H1 (cell line): ENCODE results near the gene SLC24A4. TPM values are rescaled to one million over a fixed set of nuclear protein-coding genes. Genes with fewer than 3 reads are reported as not detected.

ENCODE experiments used
- CTCF ChIA-PET: fragments of 300-600 bp; sonication (Branson Sonifier 250); formaldehyde crosslinking; loops from one replicate; lab custom pipeline; 2021; ENCODE audit not compliant: partially characterized antibody; lab: Charles Lee
- POLR2A ChIA-PET: fragments of 300-600 bp; sonication (Branson Sonifier 250); formaldehyde crosslinking; loops from one replicate; lab custom pipeline; 2021; ENCODE audit warnings: inconsistent platforms; ENCODE audit not compliant: partially characterized antibody; lab: Charles Lee
- DNase-seq, 2 experiments: peaks; one replicate each; pipeline versions ENCODE4 v3.0.0 to v3.0.0-alpha.2; 2010 to 2022; ENCODE audit warnings: low spot score in 2 of 2, low read depth in 1 of 2, mixed read lengths in 1 of 2
- FAIRE-seq: peaks from 2 replicates; lab custom pipeline; 2011; peaks lifted over from hg19 to GRCh38; lab: Jason Lieb, UNC
- H2AFZ ChIP-seq: 2 replicates; pipeline ENCODE4 v1.8.1; 2012; ENCODE audit warnings: low read length, inconsistent platforms
- H2AK5ac ChIP-seq: 2 replicates; pipeline ENCODE4 v1.6.1; 2013; ENCODE audit warnings: low read depth, low read length
- H2BK120ac ChIP-seq: replicated peaks from 2 replicates; pipeline ENCODE3; 2013; ENCODE audit warnings: low read depth, low read length, inconsistent platforms
- H2BK12ac ChIP-seq: 2 replicates; pipeline ENCODE4 v1.6.1; 2013; ENCODE audit warnings: low read depth, low read length
- H2BK15ac ChIP-seq: 2 replicates; pipeline ENCODE4 v1.6.1; 2013; ENCODE audit warnings: low read length
- H2BK20ac ChIP-seq: 2 replicates; pipeline ENCODE4 v1.6.1; 2013; ENCODE audit warnings: low read length
- H2BK5ac ChIP-seq: 2 replicates; pipeline ENCODE4 v1.6.1; 2013; ENCODE audit warnings: low read depth, low read length
- H3K14ac ChIP-seq: 2 replicates; pipeline ENCODE4 v1.6.1; 2013; ENCODE audit warnings: inconsistent platforms; ENCODE audit not compliant: insufficient read length
- H3K18ac ChIP-seq: 2 replicates; pipeline ENCODE4 v1.6.1; 2013; ENCODE audit warnings: low read length; ENCODE audit errors: extremely low read depth
- H3K23ac ChIP-seq: 2 replicates; pipeline ENCODE4 v1.6.1; 2013; ENCODE audit warnings: inconsistent platforms; ENCODE audit not compliant: insufficient read length
- H3K23me2 ChIP-seq: 2 replicates; pipeline ENCODE4 v1.6.1; 2013; ENCODE audit warnings: low read depth, low read length
- H3K27ac ChIP-seq: 2 replicates; pipeline ENCODE4 v1.6.1; 2011; ENCODE audit warnings: low read depth, low read length, inconsistent platforms
- H3K27me3 ChIP-seq, 4 experiments: replicated peaks in 1 of 4; 1 replicate in 1 of 4; 2 replicates in 3 of 4; pipeline versions ENCODE4 v1.6.1 to v1.8.1; 2011 to 2013; ENCODE audit warnings: low read length in 3 of 4, mild to moderate bottlenecking in 3 of 4, inconsistent platforms in 2 of 4, mixed read lengths in 2 of 4, moderate library complexity in 1 of 4; ENCODE audit not compliant: control insufficient read depth in 3 of 4, insufficient read depth in 3 of 4; ENCODE audit errors: extremely low read depth in 1 of 4
- H3K36me3 ChIP-seq, 4 experiments: 2 replicates each; pipeline versions ENCODE4 v1.6.1 to v1.8.1; 2011 to 2013; ENCODE audit warnings: mild to moderate bottlenecking in 4 of 4, low read length in 3 of 4, moderate library complexity in 2 of 4, control low read depth in 1 of 4, inconsistent platforms in 1 of 4; ENCODE audit not compliant: insufficient read depth in 4 of 4, control insufficient read depth in 2 of 4
- H3K4ac ChIP-seq: replicated peaks from 2 replicates; pipeline ENCODE3; 2013; ENCODE audit warnings: low read length, low read depth, mixed read lengths, inconsistent platforms; ENCODE audit not compliant: insufficient read length
- H3K4me1 ChIP-seq, 4 experiments: replicated peaks in 1 of 4; 1 replicate in 1 of 4; 2 replicates in 3 of 4; pipeline versions ENCODE4 v1.6.1 to v1.8.1; 2011 to 2013; ENCODE audit warnings: low read length in 3 of 4, inconsistent platforms in 2 of 4, mixed read lengths in 1 of 4; ENCODE audit not compliant: insufficient read depth in 4 of 4, control insufficient read depth in 3 of 4
- H3K4me2 ChIP-seq, 2 experiments: 2 replicates each; pipeline versions ENCODE4 v1.6.1 to v1.8.1; 2011 to 2013; ENCODE audit warnings: low read depth in 2 of 2, low read length in 2 of 2, control low read depth in 1 of 2, inconsistent platforms in 1 of 2, mild to moderate bottlenecking in 1 of 2; ENCODE audit not compliant: insufficient read depth in 1 of 2
- H3K4me3 ChIP-seq, 4 experiments: fragments of 200-600, 300-600 bp in 1 of 4; sonication (generic), shearing (Covaris generic), sonication (Bioruptor Twin) in 1 of 4; 2 replicates each; pipeline versions ENCODE4 v1.5.1 to v1.8.1; 2011 to 2016; ENCODE audit warnings: low read length in 4 of 4, low read depth in 3 of 4, control low read depth in 2 of 4, inconsistent platforms in 2 of 4, mild to moderate bottlenecking in 2 of 4, mixed read lengths in 1 of 4, moderate library complexity in 1 of 4; ENCODE audit not compliant: insufficient read depth in 2 of 4; ENCODE audit errors: extremely low read depth in 1 of 4
- H3K56ac ChIP-seq: replicated peaks from 2 replicates; pipeline ENCODE3; 2013; ENCODE audit warnings: low read depth, mild to moderate bottlenecking, mixed read lengths, low read length, inconsistent platforms; ENCODE audit not compliant: insufficient read length
- H3K79me1 ChIP-seq: 2 replicates; pipeline ENCODE4 v1.6.1; 2013; ENCODE audit warnings: low read depth, low read length, control low read depth
- H3K79me2 ChIP-seq, 2 experiments: 2 replicates each; pipeline versions ENCODE4 v1.6.1 to v1.8.1; 2012 to 2013; ENCODE audit warnings: low read length in 2 of 2, mild to moderate bottlenecking in 2 of 2, inconsistent platforms in 1 of 2; ENCODE audit not compliant: insufficient read depth in 2 of 2, control insufficient read depth in 1 of 2
- H3K9ac ChIP-seq, 4 experiments: replicated peaks in 1 of 4; 1 replicate in 1 of 4; 2 replicates in 3 of 4; pipeline versions ENCODE4 v1.6.1 to v1.8.1; 2011 to 2013; ENCODE audit warnings: low read depth in 3 of 4, low read length in 3 of 4, control low read depth in 2 of 4, mild to moderate bottlenecking in 2 of 4, moderate library complexity in 2 of 4, inconsistent platforms in 1 of 4; ENCODE audit errors: extremely low read depth in 1 of 4
- H3K9me3 ChIP-seq, 2 experiments: 2 replicates each; pipeline versions ENCODE4 v1.6.1 to v1.8.1; 2012 to 2013; ENCODE audit warnings: mild to moderate bottlenecking in 2 of 2, moderate library complexity in 2 of 2, control low read depth in 1 of 2, inconsistent platforms in 1 of 2, low read depth in 1 of 2, low read length in 1 of 2, mixed read lengths in 1 of 2; ENCODE audit not compliant: insufficient read depth in 2 of 2
- H4K20me1 ChIP-seq, 2 experiments: replicated peaks in 1 of 2; 2 replicates each; pipeline versions ENCODE3 to v1.8.1; 2011 to 2013; ENCODE audit warnings: inconsistent platforms in 2 of 2, low read length in 2 of 2, mild to moderate bottlenecking in 1 of 2; ENCODE audit not compliant: insufficient read depth in 2 of 2, control insufficient read depth in 1 of 2
- H4K5ac ChIP-seq: 2 replicates; pipeline ENCODE4 v1.6.1; 2013; ENCODE audit warnings: low read length, low read depth, mixed read lengths, inconsistent platforms; ENCODE audit not compliant: insufficient read length
- H4K8ac ChIP-seq: 2 replicates; pipeline ENCODE4 v1.8.0; 2013; ENCODE audit warnings: mild to moderate bottlenecking, moderate library complexity, low read length, inconsistent platforms; ENCODE audit not compliant: insufficient read depth; ENCODE audit errors: extremely low read depth
- H4K91ac ChIP-seq: replicated peaks from 2 replicates; pipeline ENCODE3; 2013; ENCODE audit warnings: low read length, mixed read lengths, inconsistent platforms; ENCODE audit not compliant: insufficient read length
- CTCF ChIP-seq, 3 experiments: IDR thresholded peaks; 1 replicate in 2 of 3; 2 replicates in 1 of 3; pipeline versions ENCODE4 v1.5.1 to v1.6.1; 2011; ENCODE audit warnings: low read length in 3 of 3, mild to moderate bottlenecking in 3 of 3, inconsistent platforms in 2 of 3, low read depth in 1 of 3, moderate library complexity in 1 of 3; ENCODE audit not compliant: insufficient read depth in 1 of 3; ENCODE audit errors: control extremely low read depth in 1 of 3
- E2F6 ChIP-seq: IDR thresholded peaks from 2 replicates; pipeline ENCODE4 v1.6.1; 2012; ENCODE audit warnings: inconsistent platforms
- EGR1 ChIP-seq: IDR thresholded peaks from 2 replicates; pipeline ENCODE4 v1.6.1; 2011; ENCODE audit warnings: low read depth, low read length, borderline replicate concordance
- GABPA ChIP-seq: IDR thresholded peaks from 2 replicates; pipeline ENCODE4 v1.6.1; 2011; ENCODE audit warnings: mild to moderate bottlenecking, low read length, moderate library complexity, borderline replicate concordance; ENCODE audit not compliant: insufficient read depth
- WGBS, 2 experiments: shearing (Covaris generic) in 1 of 2; methylation state at CpG; one replicate each; pipeline versions ENCODE4 v1.1.6 to v1.1.7; 2013 to 2015; ENCODE audit warnings: low lambda C conversion rate in 2 of 2, mixed read lengths in 2 of 2, inconsistent platforms in 1 of 2, low coverage in 1 of 2, missing lambda C conversion rate in 1 of 2; ENCODE audit not compliant: insufficient replicate concordance in 2 of 2, insufficient coverage in 1 of 2, insufficient read length in 1 of 2; ENCODE audit errors: extremely low coverage in 1 of 2, missing lambda C conversion rate in 1 of 2; 5-methylcytosine and 5-hydroxymethylcytosine counted together
- long read RNA-seq, 2 experiments: library from RNA in 1 of 2; library from capped mRNA in 1 of 2; stranded (forward); transcript quantifications; one replicate each; pipeline ENCODE4 v2.0.0, GENCODE V29; 2021; ENCODE audit warnings: inconsistent platforms in 1 of 2
- polyA minus RNA-seq, 3 experiments: library from RNA; depleted of rRNA, polyadenylated mRNA; stranded (reverse); fragments of >200 nt; gene quantifications; 1 replicate in 2 of 3; 2 replicates in 1 of 3; pipeline ENCODE4 v1.2.3, GENCODE V29; 2011
- polyA plus RNA-seq, 7 experiments: library from polyadenylated mRNA; depleted of rRNA in 3 of 7; stranded (reverse) in 5 of 7; unstranded in 2 of 7; fragments of >200 nt in 5 of 7; fragments of 200-250 nt in 2 of 7; gene quantifications; 1 replicate in 5 of 7; 2 replicates in 1 of 7; 4 replicates in 1 of 7; pipeline versions ENCODE4 v1.2.1 to v1.2.3, GENCODE V29; 2011 to 2013; ENCODE audit warnings: missing spikeins in 2 of 7, mixed read lengths in 2 of 7
- total RNA-seq: library from RNA; stranded (reverse); fragmentation: NEBNext Ultra II Directional; extraction: Animal tissue kit (Norgen Biotek cat#: 25700); gene quantifications from 2 replicates; pipeline ENCODE4 v1.2.1, GENCODE V29; 2021

Gene SLC24A4
- total RNA-seq (0.44 and 0.89 TPM in 2 replicates), polyA plus RNA-seq (2011; rRNA removed) (0.27 and 0.77 TPM in 2 replicates), polyA minus RNA-seq (2011; rRNA and poly(A)+ RNA removed) (1.5 and 3.9 TPM in 2 replicates)
- 0.58 TPM for polyA plus RNA-seq (2011; cell fraction: cytosol; rRNA removed)
- polyA plus RNA-seq (2011; cell fraction: nucleus; rRNA removed): 2.5 TPM
- polyA plus RNA-seq (2012, experiment 1 of 2): 0.20 to 1.2 TPM (median 0.59 TPM) in 4 replicates
- 0.12 TPM for polyA plus RNA-seq (2012, experiment 2 of 2)
- polyA plus RNA-seq (2013, experiment 1 of 2): 0.12 TPM
- 0.15 TPM for polyA plus RNA-seq (2013, experiment 2 of 2)
- polyA minus RNA-seq (2011; cell fraction: cytosol; rRNA and poly(A)+ RNA removed): 0.73 TPM
- polyA minus RNA-seq (2011; cell fraction: nucleus; rRNA and poly(A)+ RNA removed): 0.80 TPM
- long read RNA-seq, experiment 1: 0 reads
- long read RNA-seq, experiment 2: 0 reads

GRCh38 chr14:92323011-92323915, at the start of gene SLC24A4:
Gene SLC24A4 (plus strand): TSS chr14:92323165. CDS start chr14:92323831, 666 bp downstream.
- FAIRE-seq (no peak), DNase-seq (peak in 1 of 2 experiments; percentile 76)
- no peak within 1 kb of the TSS for H3K14ac ChIP-seq
- no peak within 1 kb of the TSS for H2AK5ac ChIP-seq
- H3K56ac ChIP-seq: no peak within 1 kb of the TSS
- no peak within 1 kb of the TSS for H4K91ac ChIP-seq
- H3K79me2 ChIP-seq: no peaks in the 10 kb centered on the region
- ChIA-PET CTCF (interaction anchor here (0.6 to 8.2 kb wide), 6 partner anchors 11 to 51 kb away, joined by 3 to 52 read pairs (median 4); no protein-coding TSS in a partner anchor), POLR2A (interaction anchor here (0.8 to 1.0 kb wide), 3 partner anchors 29 to 201 kb away, joined by 3 read pairs; partner anchors contain the start of genes CPSF2 and NDUFB1)
- H3K4me1 ChIP-seq: peaks cover 0 to 5% (median 1%) of the 10 kb centered on the region in 4 experiments; a peak in 5 of 7 replicates
- H3K23me2 ChIP-seq: peaks cover 15% of the 10 kb centered on the region; the same call in 1 of the 2 replicates
- 2% methylated on average over 67 of the region's 117 CpGs; no CpG with 5 or more reads in 1 of the 2 experiments for WGBS, 2 experiments
- H4K5ac ChIP-seq: no peak within 1 kb of the TSS
- H3K4me2 ChIP-seq: peak within 1 kb of the TSS; percentile 70 to 79
- peak within 1 kb of the TSS; percentile 65; the same call in 1 of the 2 replicates for H4K8ac ChIP-seq
- H2BK15ac ChIP-seq: no peak within 1 kb of the TSS
- no peak within 1 kb of the TSS for H2BK20ac ChIP-seq
- H3K79me1 ChIP-seq: no peaks in the 10 kb centered on the region
- H3K9ac ChIP-seq: no peak within 1 kb of the TSS; a peak in 1 of 7 replicates
- no peak within 1 kb of the TSS for H2BK12ac ChIP-seq
- H3K27me3 ChIP-seq: peaks cover 33 to 65% (median 57%) of the 10 kb centered on the region in 4 experiments
- peak within 1 kb of the TSS; percentile 64; the same call in 1 of the 2 replicates for H2AFZ ChIP-seq
- H3K23ac ChIP-seq: no peak within 1 kb of the TSS
- H3K27ac ChIP-seq: no peak within 1 kb of the TSS
- peaks cover 0 to 5% of the 10 kb centered on the region in 2 experiments for H4K20me1 ChIP-seq
- no peaks in the 10 kb centered on the region for H3K9me3 ChIP-seq
- H3K4me3 ChIP-seq: peak within 1 kb of the TSS; percentile 43 to 62 (median 50)
- no peak within 1 kb of the TSS for H3K18ac ChIP-seq
- H3K4ac ChIP-seq: no peak within 1 kb of the TSS
- H2BK120ac ChIP-seq: no peak within 1 kb of the TSS
- H3K36me3 ChIP-seq: peaks cover 0 to 5% (median 0%) of the 10 kb centered on the region in 4 experiments; a peak in 1 of 8 replicates
- no peak within 1 kb of the TSS for H2BK5ac ChIP-seq
- TF ChIP-seq E2F6: peak; percentile 75
- TF ChIP-seq EGR1: no peak
- 0 out of 4 replicates have a peak, but pooled peaks of 1 of the 3 experiments have one; percentile 5 for TF ChIP-seq CTCF (IDR thresholded peaks at IDR 0.05; ENCODE audit: control extremely low read depth in 1 of 3, insufficient read depth in 1 of 3, low read depth in 1 of 3, low read length in 3 of 3)
- 0 out of 2 replicates have a peak, but pooled peaks have one; percentile 7 for TF ChIP-seq GABPA
